Astrocyte (in vitro differentiated cells and primary cell): ENCODE measurements around the gene LIN7C.

Source experiments
- EZH2 ChIP-seq: IDR thresholded peaks from 2 replicates; pipeline ENCODE4 v1.6.1; 2012; ENCODE audit warnings: mild to moderate bottlenecking, low read length, inconsistent platforms; ENCODE audit not compliant: insufficient read depth
- TF ChIP-seq, protein P1 (sequence below): IDR thresholded peaks from 2 replicates; pipeline ENCODE4 v1.5.1; 2011; ENCODE audit warnings: low read depth, mild to moderate bottlenecking, inconsistent platforms, low read length, moderate library complexity; ENCODE audit not compliant: insufficient read depth

- TF ChIP-seq EZH2: no peak
- TF ChIP-seq, protein P1, sequence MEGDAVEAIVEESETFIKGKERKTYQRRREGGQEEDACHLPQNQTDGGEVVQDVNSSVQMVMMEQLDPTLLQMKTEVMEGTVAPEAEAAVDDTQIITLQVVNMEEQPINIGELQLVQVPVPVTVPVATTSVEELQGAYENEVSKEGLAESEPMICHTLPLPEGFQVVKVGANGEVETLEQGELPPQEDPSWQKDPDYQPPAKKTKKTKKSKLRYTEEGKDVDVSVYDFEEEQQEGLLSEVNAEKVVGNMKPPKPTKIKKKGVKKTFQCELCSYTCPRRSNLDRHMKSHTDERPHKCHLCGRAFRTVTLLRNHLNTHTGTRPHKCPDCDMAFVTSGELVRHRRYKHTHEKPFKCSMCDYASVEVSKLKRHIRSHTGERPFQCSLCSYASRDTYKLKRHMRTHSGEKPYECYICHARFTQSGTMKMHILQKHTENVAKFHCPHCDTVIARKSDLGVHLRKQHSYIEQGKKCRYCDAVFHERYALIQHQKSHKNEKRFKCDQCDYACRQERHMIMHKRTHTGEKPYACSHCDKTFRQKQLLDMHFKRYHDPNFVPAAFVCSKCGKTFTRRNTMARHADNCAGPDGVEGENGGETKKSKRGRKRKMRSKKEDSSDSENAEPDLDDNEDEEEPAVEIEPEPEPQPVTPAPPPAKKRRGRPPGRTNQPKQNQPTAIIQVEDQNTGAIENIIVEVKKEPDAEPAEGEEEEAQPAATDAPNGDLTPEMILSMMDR: no peak
Measured at GRCh38 chr11:27462543-27462942, 44.0 kb downstream of the LIN7C start.
